Ovary (tissue), 3 donors: ENCODE results near the gene MX2.

ENCODE experiments used
- CTCF ChIP-seq, 3 donors: fragments of 450-650 bp in 2 of 3; fragments of 200-600 bp in 1 of 3; IDR thresholded peaks; one replicate each; pipeline versions ENCODE4 v1.5.1 to v1.8.0; 2016 to 2022; ENCODE audit warnings: antibody characterized with exemption in 3 of 3, mild to moderate bottlenecking in 1 of 3
- EP300 ChIP-seq: sonication (generic); formaldehyde crosslinking; IDR thresholded peaks from one replicate; pipeline ENCODE4 v1.6.1; 2017; ENCODE audit warnings: antibody characterized with exemption
- POLR2A ChIP-seq: fragments of 450-650 bp; IDR thresholded peaks from one replicate; pipeline ENCODE4 v1.6.1; 2017; ENCODE audit warnings: antibody characterized with exemption, mild to moderate bottlenecking, moderate library complexity
- donor health status: DM: no; HTN: no; CAD: no.

GRCh38 chr21:41319273-41319672 lies 42.6 kb upstream of the MX2 start:
- TF ChIP-seq POLR2A (no peak), CTCF (IDR thresholded peaks at IDR 0.05) (no peak), EP300 (no peak)
